ENCODE results near the gene WIZ. TPM values are rescaled to one million over a fixed set of nuclear protein-coding genes. Genes with fewer than 3 reads are reported as not detected.

Gene WIZ
- total and polyA plus RNA-seq, 11 donors: 19.0 to 52.4 (median 25.7) TPM

DNA sequence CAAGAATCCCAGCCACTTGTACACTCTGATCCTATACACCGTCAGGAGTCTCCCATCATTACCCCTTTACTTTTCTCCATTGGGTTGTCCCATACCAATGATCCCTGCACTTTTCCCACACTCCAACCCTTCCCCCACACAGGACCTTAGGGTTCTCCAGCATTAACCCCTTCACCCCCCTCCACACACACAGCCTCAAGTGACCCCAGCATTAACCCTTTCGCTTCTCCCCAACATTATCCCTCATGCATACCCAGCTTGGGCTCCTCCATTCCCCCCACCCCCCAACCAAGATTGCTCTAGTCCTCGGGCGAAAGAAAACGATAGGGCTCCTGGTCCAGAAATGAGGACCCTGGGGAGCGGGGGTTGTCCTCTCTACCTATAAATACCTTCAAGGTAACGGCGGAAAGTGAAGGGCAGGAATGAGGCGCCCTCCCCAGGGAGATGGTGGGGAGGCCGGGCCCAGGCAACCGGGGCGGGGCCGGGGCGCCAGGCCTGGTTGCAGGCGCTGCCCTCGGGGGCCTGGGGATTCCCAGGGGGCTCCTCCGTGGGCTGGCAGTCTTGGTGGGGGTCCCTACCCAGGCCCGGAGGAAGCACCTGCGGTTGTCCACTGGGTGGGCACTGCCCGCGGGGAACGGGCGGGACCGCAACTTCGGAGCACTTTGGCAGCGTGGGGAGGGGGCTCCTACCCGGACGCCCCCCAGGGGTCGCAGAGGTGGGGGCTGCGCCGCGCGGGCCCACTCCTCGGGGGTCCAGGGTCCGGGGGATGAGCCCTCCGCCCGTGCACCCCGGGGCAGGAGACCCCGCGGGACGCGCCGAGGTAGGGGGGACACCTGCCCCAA, 757 bp downstream of the WIZ start:
- Histone ChIP-seq H3K9me3 (no peaks in the 10 kb centered on the region), H3K4me1 (peaks cover 3 to 52% (median 22%) of the 10 kb centered on the region in 12 donors), H3K27me3 (peaks cover 0 to under 1% (median 0%) of the 10 kb centered on the region in 9 donors), H3K4me3 (peak overlapping the region; percentile 65 to 95 (median 74)), H3K36me3 (peaks cover 0 to 8% (median 0%) of the 10 kb centered on the region in 9 donors), H3K27ac (peak overlapping the region; percentile 67 to 94 (median 86))
- peak in 1 of 5 donors; percentile 68 for DNase-seq
- intact Hi-C loops (cut with DNase I): loop anchor here in 1 of 10 donors (5.0 kb wide), 1 partner anchor 72 kb away; the partner anchor contains the start of gene AKAP8
- TF ChIP-seq, protein P1, sequence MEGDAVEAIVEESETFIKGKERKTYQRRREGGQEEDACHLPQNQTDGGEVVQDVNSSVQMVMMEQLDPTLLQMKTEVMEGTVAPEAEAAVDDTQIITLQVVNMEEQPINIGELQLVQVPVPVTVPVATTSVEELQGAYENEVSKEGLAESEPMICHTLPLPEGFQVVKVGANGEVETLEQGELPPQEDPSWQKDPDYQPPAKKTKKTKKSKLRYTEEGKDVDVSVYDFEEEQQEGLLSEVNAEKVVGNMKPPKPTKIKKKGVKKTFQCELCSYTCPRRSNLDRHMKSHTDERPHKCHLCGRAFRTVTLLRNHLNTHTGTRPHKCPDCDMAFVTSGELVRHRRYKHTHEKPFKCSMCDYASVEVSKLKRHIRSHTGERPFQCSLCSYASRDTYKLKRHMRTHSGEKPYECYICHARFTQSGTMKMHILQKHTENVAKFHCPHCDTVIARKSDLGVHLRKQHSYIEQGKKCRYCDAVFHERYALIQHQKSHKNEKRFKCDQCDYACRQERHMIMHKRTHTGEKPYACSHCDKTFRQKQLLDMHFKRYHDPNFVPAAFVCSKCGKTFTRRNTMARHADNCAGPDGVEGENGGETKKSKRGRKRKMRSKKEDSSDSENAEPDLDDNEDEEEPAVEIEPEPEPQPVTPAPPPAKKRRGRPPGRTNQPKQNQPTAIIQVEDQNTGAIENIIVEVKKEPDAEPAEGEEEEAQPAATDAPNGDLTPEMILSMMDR (IDR thresholded peaks at IDR 0.05): no peak
- no peak for TF ChIP-seq POLR2A (IDR thresholded peaks at IDR 0.05)
- no peak for ATAC-seq
- WGBS, 4 donors: 3 to 6% (median 3%) methylated on average over 16 to 43 of the region's 43 CpGs

DNA sequence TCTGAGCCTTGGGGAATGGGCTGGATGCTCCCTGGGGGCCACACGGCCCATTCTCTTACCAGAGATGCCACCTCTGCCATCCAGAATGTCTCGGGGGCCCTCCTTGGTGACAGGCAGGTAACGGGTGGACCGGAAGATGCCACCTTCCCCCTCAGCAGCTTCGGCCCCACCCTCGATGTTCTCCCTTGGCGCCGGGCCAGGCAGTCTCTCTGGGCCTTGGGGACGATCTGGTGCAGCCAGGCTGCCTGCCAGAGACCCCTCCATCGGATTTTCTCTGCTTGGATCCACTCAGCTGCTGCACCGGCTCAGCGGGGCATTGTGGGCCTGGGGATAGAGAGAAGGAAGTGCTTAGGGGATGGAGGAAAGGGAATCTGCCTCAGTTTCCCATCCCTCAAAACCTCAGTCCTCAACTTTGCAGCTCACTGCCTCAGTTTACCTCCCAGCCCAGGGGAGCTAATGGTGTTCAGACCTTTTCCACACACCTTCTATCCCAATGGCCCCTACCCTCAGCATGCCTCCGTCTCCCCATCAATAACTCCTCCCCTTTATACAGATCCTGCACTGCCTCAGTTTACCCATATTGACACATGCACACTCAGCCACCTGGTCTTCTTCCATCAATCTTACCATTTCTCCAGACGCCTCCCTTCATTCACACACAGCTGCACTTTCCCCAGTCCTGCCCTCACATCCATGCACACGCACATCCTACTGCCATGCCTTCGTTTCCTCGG, 1.5 kb downstream of the WIZ start:
- DNase-seq (peak in 1 of 5 donors; percentile 59), ATAC-seq (no peak)
- intact Hi-C loops (cut with DNase I): loop anchor here in 1 of 10 donors (5.0 kb wide), 1 partner anchor 71 kb away; the partner anchor contains the start of gene AKAP8
- Histone ChIP-seq H3K9me3 (no peaks in the 10 kb centered on the region), H3K27me3 (no peaks in the 10 kb centered on the region), H3K36me3 (peaks cover 0 to 7% (median 0%) of the 10 kb centered on the region in 9 donors), H3K4me3 (peak overlapping the region in 2 of 12 donors; percentile 79 to 86), H3K27ac (peak overlapping the region in 6 of 12 donors; percentile 82 to 92 (median 88)), H3K4me1 (peaks cover 3 to 54% (median 21%) of the 10 kb centered on the region in 12 donors)
- WGBS, 4 donors: 51 to 59% (median 53%) methylated on average over 13 to 17 of the region's 17 CpGs
- TF ChIP-seq, protein P1 (IDR thresholded peaks at IDR 0.05): no peak
- TF ChIP-seq POLR2A (IDR thresholded peaks at IDR 0.05): no peak

DNA sequence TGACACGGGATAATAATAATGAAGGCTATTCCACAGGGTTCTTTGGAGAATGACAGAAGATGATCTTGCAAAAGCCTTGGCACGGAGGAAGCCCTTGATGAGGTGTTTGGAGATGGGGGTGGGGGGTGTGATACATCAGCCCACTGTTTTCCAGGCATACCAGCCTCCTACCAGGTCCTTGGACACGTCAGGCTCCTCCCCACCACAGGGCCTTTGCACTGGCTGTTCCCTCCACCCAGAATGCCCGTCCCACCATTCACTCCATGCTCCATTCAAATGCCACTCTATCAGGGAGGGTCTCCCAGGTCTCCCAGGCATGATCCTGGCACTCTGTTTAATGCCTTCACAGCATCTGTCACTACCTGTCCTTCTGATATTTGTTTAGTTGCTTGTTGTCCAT, 2.7 kb downstream of the WIZ start:
- no peaks in the 10 kb centered on the region for H3K9me3 ChIP-seq
- no peak overlapping the region for H3K4me3 ChIP-seq
- DNase-seq (no peak), ATAC-seq (no peak)
- intact Hi-C loops (cut with DNase I): loop anchor here in 1 of 10 donors (5.0 kb wide), 1 partner anchor 70 kb away; the partner anchor contains the start of gene AKAP8
- peak overlapping the region in 1 of 12 donors; percentile 90 for H3K27ac ChIP-seq
- 82 to 91% (median 87%) methylated on average over 4 of the region's 4 CpGs for WGBS, 4 donors
- H3K27me3 ChIP-seq: no peaks in the 10 kb centered on the region
- H3K4me1 ChIP-seq: peaks cover 0 to 53% (median 14%) of the 10 kb centered on the region in 12 donors
- H3K36me3 ChIP-seq: peaks cover 0 to 3% (median 0%) of the 10 kb centered on the region in 9 donors
- no peak for TF ChIP-seq POLR2A (IDR thresholded peaks at IDR 0.05)
- TF ChIP-seq, protein P1 (IDR thresholded peaks at IDR 0.05): no peak
